Measurements from ENCODE around the gene ZDHHC14. TPM values are rescaled to one million over a fixed set of nuclear protein-coding genes. Genes with fewer than 3 reads are reported as not detected.
"Not testable (repeated sequence)": the region's sequence is repeated elsewhere in the genome, so short reads cannot be mapped to it uniquely, and the experiment has no call there.

Gene ZDHHC14
- total RNA-seq, 2 donors from 2014 or later, result 8.8 to 11.6 TPM

DNA sequence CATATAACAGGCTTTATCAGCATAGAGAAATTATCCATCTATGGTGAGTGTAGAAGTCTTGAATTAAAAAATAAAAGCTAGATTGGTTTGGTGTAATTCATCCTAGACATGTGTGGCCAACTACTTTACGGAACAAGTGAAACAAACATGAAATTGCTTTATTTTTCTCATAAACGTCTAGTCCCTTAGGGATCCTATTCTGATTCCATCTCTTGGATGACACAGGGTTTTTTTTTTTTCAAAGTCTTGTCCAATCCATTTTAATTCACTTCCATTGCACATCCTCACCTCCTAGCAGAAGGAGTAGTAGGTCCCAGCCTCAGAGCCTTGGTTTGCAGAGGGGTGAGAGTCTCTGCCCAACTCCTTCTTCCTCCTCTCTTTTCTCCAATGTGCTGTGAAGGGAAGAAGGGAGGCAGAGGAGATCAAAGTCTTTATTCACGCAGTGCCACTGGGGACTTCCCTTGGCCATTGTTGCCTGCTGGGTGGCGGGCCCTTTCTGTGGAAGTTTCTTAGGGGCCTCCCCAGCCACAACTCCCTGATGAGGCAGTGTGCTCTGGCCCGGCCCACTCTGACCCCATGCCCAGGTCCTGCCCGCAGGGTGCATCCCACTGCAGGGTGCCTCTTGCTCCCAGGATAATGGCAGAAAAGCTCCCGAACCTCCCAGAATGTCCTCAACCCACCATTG, 337.7 kb downstream of the ZDHHC14 start:
- DNase-seq, result no peak
- intact Hi-C loops (cut with DNase I, micrococcal nuclease), result no loop called here
- no peak for ATAC-seq

DNA sequence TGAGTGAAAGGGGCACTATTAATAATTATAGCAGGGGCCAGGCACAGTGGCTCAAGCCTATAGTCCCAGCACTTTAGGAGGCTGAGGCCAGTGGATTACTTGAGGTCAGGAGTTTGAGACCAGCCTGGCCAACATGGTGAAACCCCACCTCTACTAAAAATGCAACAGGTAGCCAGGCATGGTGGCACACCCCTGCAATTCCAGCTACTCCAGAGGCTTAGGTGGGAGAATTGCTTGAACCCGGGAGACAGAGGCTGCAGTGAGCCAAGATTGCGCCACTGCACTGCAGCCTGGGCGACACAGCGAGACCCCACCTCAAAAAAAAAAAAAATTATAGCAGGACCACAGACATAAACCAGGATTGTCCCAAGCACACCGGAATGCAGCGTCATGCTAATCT, 340.0 kb downstream of the ZDHHC14 start:
- DNase-seq; ATAC-seq; intact Hi-C loops (cut with DNase I, micrococcal nuclease): not testable (repeated sequence)

DNA sequence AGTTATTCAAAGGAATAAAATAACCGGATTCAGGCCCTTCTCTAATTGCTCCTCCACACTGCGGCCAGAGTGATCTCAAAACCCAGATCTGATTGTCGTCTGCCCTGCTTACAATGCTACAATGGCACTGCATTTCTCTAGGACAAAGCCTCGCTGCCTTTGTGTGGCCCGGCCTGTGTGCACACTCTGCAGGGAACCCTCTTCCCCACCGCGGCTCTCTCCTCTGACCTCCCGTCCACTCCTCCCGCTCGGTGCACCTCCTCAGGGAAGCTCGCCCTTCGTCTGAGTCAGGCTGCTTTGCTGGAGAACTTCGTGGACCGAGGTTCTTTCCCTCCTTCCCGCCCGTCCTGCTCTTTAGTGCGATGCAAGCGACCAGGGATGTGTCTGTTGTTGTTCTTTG, 340.4 kb downstream of the ZDHHC14 start:
- DNase-seq, result no peak
- intact Hi-C loops (cut with DNase I, micrococcal nuclease), result no loop called here
- no peak for ATAC-seq

DNA sequence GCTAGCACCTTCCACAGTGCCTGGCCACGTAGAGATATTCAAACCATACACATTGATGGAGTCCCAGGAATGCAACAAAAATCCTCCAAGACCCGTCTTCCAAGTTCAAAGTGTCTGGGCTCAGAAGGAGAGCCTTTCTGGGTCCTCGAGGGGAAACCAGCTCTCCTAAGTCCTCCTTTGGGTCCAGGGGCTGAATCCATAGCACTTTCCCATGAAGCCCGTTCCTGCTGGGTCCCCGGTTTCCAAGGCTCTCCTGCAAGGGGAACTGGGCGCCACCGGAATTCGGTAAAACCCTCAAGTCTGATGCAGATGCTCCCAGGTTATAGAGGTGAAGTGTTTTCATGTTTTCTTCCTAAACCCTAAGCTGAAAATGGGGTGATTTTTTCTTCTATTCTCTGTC, 340.8 kb downstream of the ZDHHC14 start:
- ATAC-seq (no peak), DNase-seq (no peak)
- intact Hi-C loops (cut with DNase I, micrococcal nuclease), result no loop called here

DNA sequence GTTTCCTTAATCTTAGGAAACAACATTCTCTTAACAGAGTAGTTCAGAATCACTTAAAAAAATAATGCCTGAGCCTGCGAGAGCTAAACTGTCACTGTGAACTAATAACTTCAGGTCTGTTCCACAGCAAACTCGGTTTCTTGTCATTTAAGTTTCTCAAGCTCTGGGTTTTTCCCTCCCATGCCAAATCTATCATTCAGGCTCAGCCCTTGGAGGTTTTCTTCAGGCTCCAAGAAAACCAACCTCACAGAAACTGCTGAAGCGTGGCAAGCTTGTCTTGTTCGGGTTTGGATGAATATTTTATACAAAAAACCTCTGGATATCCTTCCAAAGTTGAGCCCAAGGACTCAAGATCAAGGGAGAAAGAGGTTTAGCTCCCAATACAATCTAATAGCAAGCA, 342.4 kb downstream of the ZDHHC14 start:
- no peak for ATAC-seq
- no peak for DNase-seq
- intact Hi-C loops (cut with DNase I, micrococcal nuclease), result no loop called here

DNA sequence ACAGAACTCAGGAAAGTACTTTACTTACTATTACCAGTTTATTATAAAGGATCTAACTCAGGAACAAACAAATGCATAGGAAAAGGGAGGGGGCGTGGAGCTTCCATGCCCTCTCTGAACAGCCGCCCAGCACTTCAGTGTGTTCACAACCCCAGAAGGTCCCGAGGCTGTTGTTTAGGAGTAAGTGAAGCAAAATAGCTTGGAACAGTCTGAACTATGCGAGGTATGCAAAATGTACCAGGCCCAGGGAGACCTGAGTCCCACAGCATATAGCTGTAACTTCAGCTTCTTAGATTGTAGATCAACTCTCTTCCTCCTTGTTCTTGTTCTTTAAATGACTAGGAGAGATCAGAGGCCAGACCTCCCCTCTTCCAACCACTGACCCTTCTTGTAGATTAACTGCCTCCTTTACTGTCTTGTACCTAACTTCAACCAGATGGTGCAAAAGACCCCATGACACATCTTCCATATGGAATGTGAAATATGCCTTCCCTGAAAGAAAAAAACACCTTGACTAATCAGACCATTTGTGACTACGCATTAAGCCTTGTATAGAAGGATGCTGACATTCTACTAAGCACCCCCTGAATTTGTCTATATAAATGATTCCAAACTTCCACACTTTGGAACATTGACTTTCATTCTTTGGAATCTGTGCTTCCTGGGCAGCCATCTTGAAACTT, 343.3 kb downstream of the ZDHHC14 start:
- intact Hi-C loops (cut with DNase I, micrococcal nuclease), result no loop called here
- ATAC-seq, result no peak
- DNase-seq, result no peak

DNA sequence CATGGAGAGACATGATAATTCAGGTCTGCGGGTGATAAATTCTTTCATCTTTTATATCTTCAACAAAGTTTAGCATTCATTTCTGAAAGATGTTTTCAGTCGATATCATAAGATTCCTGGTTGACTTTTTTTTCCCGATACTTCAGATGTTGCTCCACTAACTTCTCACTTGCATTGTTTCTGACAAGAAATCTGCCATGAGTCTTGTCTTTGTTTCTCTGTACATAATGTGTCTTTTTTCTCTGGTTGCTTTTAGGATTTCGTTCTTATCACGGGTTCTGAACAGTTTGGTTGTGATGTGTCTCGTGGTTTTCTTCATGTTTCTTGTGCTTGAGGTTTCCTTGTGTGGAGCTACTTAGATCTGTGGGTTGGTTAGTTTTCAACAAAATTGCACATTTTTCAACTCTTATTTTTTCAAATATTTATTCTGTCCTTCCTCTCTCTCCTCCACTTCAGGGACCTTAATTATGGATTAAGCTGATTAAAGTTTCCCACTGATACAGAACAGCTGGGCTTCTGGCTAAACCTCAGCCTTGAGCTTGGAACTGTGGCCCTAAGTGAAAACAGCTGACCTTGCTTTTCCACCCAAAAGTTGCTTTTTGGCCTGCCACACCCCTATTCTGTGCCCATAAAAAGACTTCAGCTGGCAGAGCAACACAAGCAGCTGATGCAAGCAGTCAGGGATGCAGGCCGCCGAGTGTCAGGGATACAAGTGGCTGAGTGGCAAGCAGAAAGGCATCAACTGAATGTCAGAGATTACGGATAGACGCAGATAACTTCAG, 344.2 kb downstream of the ZDHHC14 start:
- DNase-seq (no peak), ATAC-seq (no peak)
- intact Hi-C loops (cut with DNase I, micrococcal nuclease), result no loop called here

DNA sequence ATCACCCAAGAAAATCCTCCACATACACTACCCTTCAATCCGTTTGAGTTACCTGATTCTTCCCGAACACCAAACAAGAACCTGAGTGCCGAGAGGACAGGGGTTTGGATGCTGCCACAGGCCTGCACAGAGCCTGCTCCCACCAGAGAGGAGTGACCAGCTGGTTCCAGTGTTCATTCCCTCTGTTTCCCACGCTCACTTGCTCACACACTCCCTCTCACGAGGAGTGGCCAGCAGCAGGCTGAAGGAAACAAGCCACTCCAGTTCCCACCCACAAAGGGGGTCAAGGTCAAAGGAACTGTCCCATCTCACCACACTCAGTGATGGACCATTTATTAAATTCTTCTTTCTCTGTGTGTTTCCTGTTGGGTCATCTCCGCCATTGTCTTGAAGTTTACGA, 344.8 kb downstream of the ZDHHC14 start:
- intact Hi-C loops (cut with DNase I, micrococcal nuclease), result no loop called here
- no peak for ATAC-seq
- DNase-seq, result no peak

DNA sequence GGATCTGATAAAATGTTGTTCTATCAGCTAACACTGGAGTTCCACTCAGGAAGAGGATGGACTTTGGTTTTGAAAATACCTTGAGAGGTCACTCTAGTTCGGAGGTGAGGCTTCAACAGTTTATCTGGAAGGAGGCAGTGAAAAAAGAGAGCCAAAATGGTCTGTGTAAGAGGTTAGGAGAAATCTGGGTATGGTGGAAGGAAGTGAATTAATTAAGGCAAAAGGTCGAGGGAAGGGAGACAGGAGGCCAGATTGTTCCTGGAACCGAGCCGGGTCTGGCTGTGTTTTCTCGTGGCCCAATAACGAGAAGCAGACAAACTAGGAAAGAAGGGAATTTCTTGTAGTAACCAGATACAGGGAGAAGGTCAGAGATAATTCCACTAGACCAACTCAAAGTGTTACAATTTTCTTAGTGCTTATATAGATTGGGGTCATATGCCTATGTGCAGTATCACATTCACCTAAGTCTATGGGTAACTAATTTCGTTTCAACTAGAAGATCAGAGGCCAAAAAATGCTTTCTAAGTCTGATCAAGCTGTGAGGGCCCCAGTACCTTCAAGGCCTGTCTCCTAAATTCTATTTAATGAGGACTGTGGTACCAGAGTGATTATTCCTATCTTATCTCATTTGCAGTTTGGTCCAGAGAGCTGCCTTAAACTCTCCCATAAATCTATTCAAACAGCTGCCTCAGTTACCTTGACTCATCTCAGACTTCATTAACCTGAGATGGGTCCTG, 346.1 kb downstream of the ZDHHC14 start:
- DNase-seq, result no peak
- no peak for ATAC-seq
- intact Hi-C loops (cut with DNase I, micrococcal nuclease), result no loop called here

Small RNA genes within 50 kb of the gene (microRNA-seq; reads per million reads assigned to microRNA genes)
- gene MIR3692, result 0 reads per million in 2 donors

Other genes with a start within 250 kb of the ZDHHC14 start
- gene TMEM242, start 57.7 kb upstream of the ZDHHC14 start, total RNA-seq, result 10 to 100 TPM; 11.2 to 11.5 TPM